GM12892 (cell line): ENCODE measurements around the gene CLEC2B. TPM values are rescaled to one million over a fixed set of nuclear protein-coding genes. Genes with fewer than 3 reads are reported as not detected.

Source experiments
- DNase-seq: peaks from one replicate; pipeline ENCODE4 v3.0.0; 2011; ENCODE audit not compliant: insufficient read length
- FAIRE-seq: peaks from 2 replicates; lab custom pipeline; 2011; peaks lifted over from hg19 to GRCh38; lab: Jason Lieb, UNC
- POLR2A ChIP-seq: IDR thresholded peaks from 2 replicates; pipeline ENCODE4 v1.6.1; 2011; ENCODE audit warnings: low read depth, low read length, control low read depth
- POLR2AphosphoS5 ChIP-seq: IDR thresholded peaks from 2 replicates; pipeline ENCODE4 v1.6.1; 2011; ENCODE audit warnings: low read depth, low read length, control low read depth
- TAF1 ChIP-seq: IDR thresholded peaks from 2 replicates; pipeline ENCODE4 v1.6.1; 2011; ENCODE audit warnings: low read depth, mild to moderate bottlenecking, control low read depth, low read length, borderline replicate concordance
- polyA plus RNA-seq: library from polyadenylated mRNA; unstranded; fragments of >200 nt; gene quantifications from one replicate; pipeline ENCODE4 v1.2.1, GENCODE V29; 2012; ENCODE audit warnings: missing spikeins, inconsistent platforms; ENCODE audit not compliant: missing spikeins

The CLEC2B gene
- polyA plus RNA-seq = 3.2 TPM

DNA sequence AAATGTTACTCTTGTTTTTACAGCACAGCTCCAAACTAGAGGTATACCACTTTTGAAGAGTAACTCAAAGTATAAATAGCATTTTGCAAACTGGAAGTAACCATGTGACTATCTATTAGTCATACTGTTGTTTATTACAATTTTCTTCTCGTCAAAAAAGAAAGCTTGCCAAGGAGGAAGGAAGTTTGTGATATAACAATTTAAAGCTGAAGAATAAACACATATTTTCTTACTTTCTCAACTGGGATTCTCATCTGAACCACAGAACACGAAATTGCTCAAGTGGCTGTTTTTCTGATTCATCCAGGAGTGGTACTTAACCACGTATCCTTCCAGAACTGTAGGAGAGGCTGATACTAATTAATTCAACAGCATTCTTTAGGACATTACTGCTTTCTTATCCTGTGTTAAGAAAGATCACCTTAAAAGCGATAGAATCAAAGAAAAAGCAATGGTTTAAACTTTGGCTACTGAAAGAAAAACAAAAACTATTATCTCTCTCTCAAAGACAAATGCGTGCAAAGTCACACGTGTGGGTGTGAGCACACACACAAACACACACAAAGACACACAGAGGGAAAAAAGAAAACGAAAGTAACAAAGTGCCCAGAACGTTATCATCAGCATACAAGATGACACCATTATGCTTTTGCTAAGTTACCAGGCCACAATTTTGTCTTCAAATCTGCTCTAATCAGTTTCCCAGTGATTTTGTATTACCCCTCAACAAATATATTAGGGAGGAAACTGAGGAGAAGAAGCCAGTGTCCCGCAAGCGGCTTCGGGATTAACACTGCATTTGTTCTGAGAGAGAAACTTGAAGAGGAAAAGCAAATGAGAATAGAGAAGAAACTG lies at the start of gene CLEC2B:
TSS of gene CLEC2B (minus strand) at position 48 of the 855 bp plus-strand sequence.
- TF ChIP-seq POLR2AphosphoS5 = no peak
- DNase-seq (no peak), FAIRE-seq (peak; percentile 85)

DNA sequence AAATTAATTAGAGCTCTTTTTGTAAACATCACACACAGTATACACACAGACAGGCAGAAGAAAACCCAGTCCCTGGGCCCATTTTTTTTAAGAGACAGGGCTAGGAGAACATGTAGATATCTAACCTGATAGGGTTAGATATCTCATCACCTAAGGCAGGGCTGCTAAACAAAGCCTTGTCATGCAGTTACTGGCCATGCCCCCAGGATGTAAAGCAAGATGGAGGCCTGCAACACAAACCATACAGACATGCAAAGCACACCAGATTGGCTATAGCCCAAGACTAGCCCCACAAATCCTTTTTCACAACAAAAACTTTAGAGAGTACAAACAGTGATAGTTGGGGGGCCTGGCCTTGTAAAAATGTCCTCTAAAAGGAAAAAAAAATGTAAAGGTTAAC lies 42.6 kb upstream of the CLEC2B start:
- TF ChIP-seq POLR2A = no peak
- DNase-seq (no peak), FAIRE-seq (no peak)

DNA sequence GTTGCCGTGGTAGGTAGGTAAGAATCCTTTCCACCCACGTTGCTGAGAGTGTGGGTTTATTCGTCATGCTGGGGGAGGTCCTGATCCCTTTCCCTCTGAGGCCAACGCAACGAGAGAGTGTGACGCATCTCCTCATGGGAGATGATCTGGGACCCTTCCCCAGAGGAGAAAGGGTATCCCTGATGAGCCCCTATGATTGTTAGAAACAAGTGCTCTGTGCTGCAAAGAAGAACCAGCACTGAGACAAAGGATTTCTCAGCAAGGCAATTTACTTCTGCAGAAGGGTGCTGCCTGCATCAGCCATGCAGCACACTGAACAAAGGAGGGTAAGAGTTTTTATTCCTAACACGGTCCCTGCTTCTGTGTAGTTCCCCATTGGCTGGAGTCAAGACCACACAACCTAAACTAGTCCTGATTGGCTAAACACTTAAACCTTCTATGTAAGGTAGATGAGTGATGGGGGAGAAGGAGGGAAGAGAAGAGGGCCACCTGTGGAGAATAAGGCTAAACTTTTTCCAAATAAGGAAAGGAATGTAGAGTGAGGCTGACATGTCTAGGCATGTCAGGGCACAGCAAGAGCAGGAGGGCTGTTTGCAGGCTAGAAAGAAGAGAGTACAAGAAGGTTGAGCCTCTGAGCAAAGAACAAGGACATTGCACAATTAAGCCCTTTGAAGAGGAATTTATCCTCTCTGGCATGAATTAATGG lies 41.7 kb upstream of the CLEC2B start:
- DNase-seq (no peak), FAIRE-seq (peak; percentile 9)
- no peak for TF ChIP-seq TAF1
- no peak for TF ChIP-seq POLR2AphosphoS5
- TF ChIP-seq POLR2A = no peak

DNA sequence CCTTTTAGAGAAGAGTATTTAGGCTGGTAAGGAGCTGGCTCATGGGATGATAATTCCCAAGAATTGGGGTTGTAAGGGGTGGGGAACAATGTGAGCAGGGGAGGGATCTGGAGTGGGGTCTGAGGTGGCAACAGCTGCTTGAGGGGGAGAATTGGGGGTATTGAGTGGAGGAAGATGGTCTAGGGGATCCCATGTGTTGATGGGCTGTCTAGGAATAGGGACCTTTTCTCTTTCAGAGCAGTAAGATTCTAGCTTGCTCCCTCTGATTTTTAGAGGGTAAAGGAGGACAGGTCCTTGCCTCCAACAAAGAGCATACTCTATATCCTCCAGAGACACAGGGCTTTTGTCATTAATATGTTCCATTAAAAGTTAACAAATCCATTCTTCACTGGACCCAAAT lies 40.6 kb upstream of the CLEC2B start:
- TF ChIP-seq TAF1 (no peak), POLR2AphosphoS5 (no peak), POLR2A (no peak)
- FAIRE-seq (no peak), DNase-seq (no peak)

DNA sequence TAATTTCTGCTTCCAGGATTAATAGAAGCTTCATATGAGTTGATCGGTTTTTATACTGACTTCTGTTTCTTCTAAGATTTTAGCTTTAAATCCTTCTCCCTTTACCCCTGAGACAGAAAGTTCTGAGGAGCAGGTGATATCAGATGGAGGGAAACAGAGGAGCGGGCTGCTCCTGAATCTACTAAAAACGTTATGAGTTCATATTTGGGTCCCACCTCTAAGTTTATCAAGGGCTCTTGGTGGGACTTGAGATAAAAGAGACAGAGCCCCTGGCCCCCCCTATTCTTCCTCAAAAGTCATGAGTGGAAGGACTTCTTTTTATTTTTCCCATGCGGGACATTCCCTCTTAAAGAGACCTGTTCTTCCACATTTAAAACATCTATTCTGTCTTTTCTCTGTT lies 39.2 kb upstream of the CLEC2B start:
- FAIRE-seq (no peak), DNase-seq (no peak)
- TF ChIP-seq TAF1 (no peak), POLR2A (no peak), POLR2AphosphoS5 (no peak)

DNA sequence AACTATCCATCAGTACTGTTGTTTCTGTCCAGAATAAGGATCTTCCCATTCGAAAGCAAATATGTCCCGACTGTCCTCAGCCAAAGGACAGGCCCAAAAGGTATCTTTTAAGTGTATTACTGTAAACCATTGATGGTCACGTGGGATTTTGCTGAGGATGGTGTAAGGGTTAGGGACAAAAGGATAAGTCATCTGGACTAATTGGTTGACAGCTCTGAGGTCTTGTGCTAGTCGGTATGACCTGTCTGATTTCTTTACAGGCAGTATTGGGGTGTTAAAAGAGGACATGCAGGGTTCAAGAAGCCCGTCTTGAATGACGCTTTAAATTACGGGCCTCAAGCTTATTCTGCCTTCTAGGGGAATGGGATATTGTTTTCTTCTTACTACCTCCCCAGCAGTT lies 38.6 kb upstream of the CLEC2B start:
- FAIRE-seq (no peak), DNase-seq (no peak)
- no peak for TF ChIP-seq POLR2A
- no peak for TF ChIP-seq TAF1
- TF ChIP-seq POLR2AphosphoS5 = no peak

DNA sequence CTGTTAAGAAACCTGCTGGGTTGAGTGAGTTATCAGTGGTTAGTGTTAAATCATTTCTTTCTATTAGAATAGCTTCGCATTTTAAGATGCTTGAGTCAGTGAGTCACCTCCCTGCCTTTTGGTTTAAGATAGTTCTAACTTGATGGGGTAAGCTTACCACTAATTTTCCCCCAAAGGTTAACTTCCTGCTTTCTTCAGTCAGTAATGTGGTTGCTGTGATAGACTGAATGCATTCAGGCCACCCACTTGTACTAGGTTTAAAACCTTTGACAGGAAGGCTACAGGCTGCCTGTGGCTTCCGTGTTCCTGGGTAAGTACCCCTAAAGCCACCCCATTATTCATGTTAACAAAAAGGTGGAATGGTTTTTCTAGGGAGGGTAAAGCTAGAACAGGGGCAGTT lies 37.7 kb upstream of the CLEC2B start:
- DNase-seq (no peak), FAIRE-seq (no peak)
- no peak for TF ChIP-seq POLR2AphosphoS5
- TF ChIP-seq TAF1 = no peak
- no peak for TF ChIP-seq POLR2A

DNA sequence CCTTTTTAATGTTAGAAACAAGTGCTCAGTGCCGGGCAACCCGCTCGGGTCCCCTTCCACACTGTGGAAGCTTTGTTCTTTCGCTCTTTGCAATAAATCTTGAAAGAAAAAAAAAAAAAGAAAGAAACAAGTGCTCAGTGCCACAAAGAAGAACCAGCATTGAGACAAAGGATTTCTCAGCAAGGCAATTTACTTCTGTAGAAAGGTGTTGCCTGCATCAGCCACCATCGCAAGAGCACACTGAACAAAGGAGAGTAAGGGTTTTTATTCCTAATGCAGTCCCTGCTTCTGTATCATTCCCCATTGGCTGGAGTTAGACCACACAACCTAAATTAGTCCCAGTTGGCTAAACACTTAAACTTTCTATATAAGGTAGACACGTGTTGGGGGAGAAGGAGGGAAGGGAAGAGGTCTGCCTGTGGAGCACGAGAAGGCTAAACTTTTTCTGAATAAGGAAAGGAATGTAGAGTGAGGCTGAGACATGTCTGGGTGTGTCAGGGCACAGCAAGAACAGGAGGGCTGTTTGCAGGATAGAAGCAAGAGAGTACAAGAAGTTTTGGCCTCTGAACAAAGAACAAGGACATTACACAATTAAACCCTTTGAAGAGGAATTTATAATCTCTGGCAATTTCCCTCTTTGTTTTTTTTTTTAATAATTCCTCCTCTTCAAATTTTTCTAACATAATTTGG lies 33.5 kb upstream of the CLEC2B start:
- DNase-seq (no peak), FAIRE-seq (no peak)
- TF ChIP-seq TAF1 (no peak), POLR2AphosphoS5 (no peak), POLR2A (no peak)

DNA sequence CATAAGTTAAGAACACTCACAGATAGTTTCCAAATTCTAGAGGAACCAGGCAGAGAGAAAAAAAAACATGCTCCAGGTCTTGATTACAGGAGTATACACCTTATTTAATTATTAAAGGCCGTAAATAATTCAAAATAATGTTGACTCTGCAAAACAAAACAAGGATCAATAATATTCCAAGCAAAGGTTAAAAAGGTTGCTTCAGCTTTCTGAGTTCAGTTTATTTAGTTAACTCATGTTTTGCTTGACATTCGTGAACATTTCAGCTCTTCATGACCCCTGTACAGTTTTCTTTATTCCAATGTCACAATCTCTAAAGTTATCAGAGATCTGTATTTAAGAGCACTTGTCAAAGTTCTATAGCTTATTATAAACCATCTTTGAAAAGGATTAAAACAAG lies 31.8 kb upstream of the CLEC2B start:
- no peak for TF ChIP-seq POLR2A
- no peak for TF ChIP-seq TAF1
- TF ChIP-seq POLR2AphosphoS5 = no peak
- DNase-seq (no peak), FAIRE-seq (no peak)

DNA sequence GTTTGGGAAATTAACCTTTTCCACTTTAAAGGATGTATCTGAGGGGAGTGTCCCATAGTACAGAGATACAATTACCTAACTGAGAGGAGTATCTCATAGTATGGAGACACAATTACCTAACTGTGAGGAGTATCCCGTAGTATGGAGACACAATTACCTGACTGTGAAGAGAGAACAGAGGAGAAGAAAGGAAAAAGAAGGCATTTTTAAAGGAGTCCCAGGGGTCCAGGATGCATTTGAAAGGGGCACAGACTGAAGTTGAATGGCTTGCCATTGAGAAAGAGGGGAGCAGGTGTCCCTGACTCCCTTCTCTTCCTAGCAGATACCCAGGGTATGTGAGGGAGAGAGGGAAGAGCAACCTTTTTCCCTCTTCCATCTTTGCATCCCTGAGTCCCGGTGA lies 30.1 kb upstream of the CLEC2B start:
- TF ChIP-seq POLR2A (no peak), TAF1 (no peak), POLR2AphosphoS5 (no peak)
- FAIRE-seq (no peak), DNase-seq (no peak)

DNA sequence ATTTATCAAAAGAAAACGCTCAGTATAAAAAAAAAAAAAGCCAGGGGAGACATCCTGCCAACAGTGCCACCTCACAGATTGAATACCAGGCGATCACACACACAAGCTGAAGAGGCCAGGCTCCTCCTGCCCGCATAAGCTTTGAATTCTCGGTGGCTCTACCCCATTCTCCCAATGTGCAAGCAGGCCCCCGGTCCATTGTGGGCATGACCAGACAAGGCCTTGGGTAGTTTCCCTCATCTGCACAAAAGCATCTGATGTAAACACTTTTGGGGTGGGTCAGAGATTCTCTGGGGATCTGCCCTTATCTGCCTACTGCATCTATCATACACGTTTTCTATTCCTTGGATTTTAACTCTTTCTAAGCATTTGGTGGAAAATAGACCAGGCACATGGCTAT lies 28.4 kb upstream of the CLEC2B start:
- no peak for FAIRE-seq
- TF ChIP-seq POLR2A = no peak
- TF ChIP-seq POLR2AphosphoS5 = no peak
- TF ChIP-seq TAF1 = no peak
- DNase-seq = no peak
